ENCODE data around the gene GALK1.

DNA sequence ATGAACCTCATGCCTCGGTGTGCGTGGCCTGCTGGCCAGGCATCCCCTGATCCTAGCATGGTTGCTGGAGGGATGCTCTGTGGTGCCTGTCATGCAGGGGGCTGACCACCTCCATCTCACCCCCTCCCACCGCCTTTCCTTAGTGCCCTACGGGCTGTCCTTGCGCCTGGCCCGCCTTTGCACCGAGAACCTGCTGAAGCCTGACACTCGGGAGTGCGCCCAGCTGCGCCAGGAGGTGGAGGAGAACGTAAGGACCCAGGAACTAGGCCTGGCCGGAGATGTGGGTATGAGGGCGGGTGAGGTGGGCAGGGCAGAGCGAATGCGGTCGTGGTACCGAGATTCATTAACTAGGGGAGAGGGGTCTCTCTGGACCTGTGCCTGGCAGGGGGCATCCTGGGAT is 24.8 kb downstream of the GALK1 start:
- TF ChIP-seq, protein P1, sequence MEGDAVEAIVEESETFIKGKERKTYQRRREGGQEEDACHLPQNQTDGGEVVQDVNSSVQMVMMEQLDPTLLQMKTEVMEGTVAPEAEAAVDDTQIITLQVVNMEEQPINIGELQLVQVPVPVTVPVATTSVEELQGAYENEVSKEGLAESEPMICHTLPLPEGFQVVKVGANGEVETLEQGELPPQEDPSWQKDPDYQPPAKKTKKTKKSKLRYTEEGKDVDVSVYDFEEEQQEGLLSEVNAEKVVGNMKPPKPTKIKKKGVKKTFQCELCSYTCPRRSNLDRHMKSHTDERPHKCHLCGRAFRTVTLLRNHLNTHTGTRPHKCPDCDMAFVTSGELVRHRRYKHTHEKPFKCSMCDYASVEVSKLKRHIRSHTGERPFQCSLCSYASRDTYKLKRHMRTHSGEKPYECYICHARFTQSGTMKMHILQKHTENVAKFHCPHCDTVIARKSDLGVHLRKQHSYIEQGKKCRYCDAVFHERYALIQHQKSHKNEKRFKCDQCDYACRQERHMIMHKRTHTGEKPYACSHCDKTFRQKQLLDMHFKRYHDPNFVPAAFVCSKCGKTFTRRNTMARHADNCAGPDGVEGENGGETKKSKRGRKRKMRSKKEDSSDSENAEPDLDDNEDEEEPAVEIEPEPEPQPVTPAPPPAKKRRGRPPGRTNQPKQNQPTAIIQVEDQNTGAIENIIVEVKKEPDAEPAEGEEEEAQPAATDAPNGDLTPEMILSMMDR (IDR thresholded peaks at IDR 0.05; ENCODE audit: low read length), result no peak
- TF ChIP-seq EZH2 (IDR thresholded peaks at IDR 0.05; ENCODE audit: borderline replicate concordance, low read length), result no peak
